B cell (primary cell): ENCODE results near the gene KCNS3. TPM values are rescaled to one million over a fixed set of nuclear protein-coding genes. Genes with fewer than 3 reads are reported as not detected.

Experiments
- ATAC-seq: fragments of 200-7000 bp; cut with Tn5 transposase; one replicate; pipeline ENCODE4 v1.10.0; 2021; ENCODE audit warnings: low read depth, mild to moderate bottlenecking, moderate number of reproducible peaks, moderate library complexity
- CTCF ChIA-PET: fragments of 350-600 bp; sonication (Branson Sonifier 250); formaldehyde crosslinking; loops from one replicate; lab custom pipeline; 2021; ENCODE audit warnings: antibody characterized with exemption, inconsistent platforms; lab: Charles Lee
- POLR2A ChIA-PET: fragments of 350-600 bp; sonication (Branson Sonifier 250); formaldehyde crosslinking; loops from one replicate; lab custom pipeline; 2021; ENCODE audit warnings: antibody characterized with exemption; lab: Charles Lee
- DNase-seq: peaks from one replicate; pipeline ENCODE4 v3.0.0; 2013
- H2AFZ ChIP-seq: 2 replicates; pipeline ENCODE4 v1.6.1; 2012; ENCODE audit warnings: mild to moderate bottlenecking, low read depth, low read length; ENCODE audit not compliant: insufficient read depth, poor library complexity, severe bottlenecking
- H3K27ac ChIP-seq, 2 donors: 1 replicate in 1 of 2; 2 replicates in 1 of 2; pipeline ENCODE4 v1.5.1; 2012 to 2013; ENCODE audit warnings: low read length in 2 of 2, mild to moderate bottlenecking in 2 of 2, moderate library complexity in 1 of 2
- H3K27me3 ChIP-seq, 4 experiments: fragments of 200-600 bp in 1 of 4; sonication (generic) in 1 of 4; replicated peaks in 1 of 4; 1 replicate in 2 of 4; 2 replicates in 2 of 4; pipeline versions ENCODE4 v1.6.1 to v1.7.0; 2013 to 2016; ENCODE audit warnings: low read length in 3 of 4, mild to moderate bottlenecking in 2 of 4, mixed read lengths in 1 of 4, moderate library complexity in 1 of 4; ENCODE audit not compliant: insufficient read depth in 4 of 4, control insufficient read depth in 3 of 4; ENCODE audit errors: control extremely low read depth in 1 of 4
- H3K36me3 ChIP-seq, 2 experiments: replicated peaks in 1 of 2; 1 replicate in 1 of 2; 2 replicates in 1 of 2; pipeline versions ENCODE4 v1.6.1 to v1.7.1; 2013; ENCODE audit warnings: low read length in 1 of 2; ENCODE audit not compliant: insufficient read depth in 2 of 2, control insufficient read depth in 1 of 2; ENCODE audit errors: control extremely low read depth in 1 of 2, extremely low read depth in 1 of 2
- H3K4me1 ChIP-seq, 2 donors: fragments of 200-600 bp in 1 of 2; sonication (generic) in 1 of 2; 1 replicate in 1 of 2; 2 replicates in 1 of 2; pipeline versions ENCODE4 v1.5.1 to v1.6.1; 2013 to 2017; ENCODE audit warnings: low read length in 2 of 2; ENCODE audit not compliant: control insufficient read depth in 2 of 2, insufficient read depth in 2 of 2
- H3K4me2 ChIP-seq: replicated peaks from 2 replicates; pipeline ENCODE3; 2012; ENCODE audit warnings: mild to moderate bottlenecking, low read depth, low read length; ENCODE audit not compliant: poor library complexity, severe bottlenecking
- H3K4me3 ChIP-seq, 5 experiments: fragments of 200-600 bp in 1 of 5; sonication (generic) in 1 of 5; 1 replicate in 3 of 5; 2 replicates in 2 of 5; pipeline versions ENCODE4 v1.5.1 to v1.7.0; 2011 to 2016; ENCODE audit warnings: low read length in 4 of 5, mild to moderate bottlenecking in 4 of 5, low read depth in 2 of 5, control low read depth in 1 of 5, moderate library complexity in 1 of 5; ENCODE audit not compliant: insufficient read depth in 1 of 5; ENCODE audit errors: control extremely low read depth in 1 of 5, extremely low read depth in 1 of 5
- H3K79me2 ChIP-seq: fragments of 200-600 bp; sonication (generic); one replicate; pipeline ENCODE4 v1.6.0; 2016; ENCODE audit warnings: low read length; ENCODE audit not compliant: control insufficient read depth, insufficient read depth
- H3K9ac ChIP-seq: fragments of 200-600 bp; sonication (generic); 2 replicates; pipeline ENCODE4 v1.6.1; 2017; ENCODE audit warnings: mild to moderate bottlenecking, low read length, moderate library complexity
- H3K9me3 ChIP-seq, 3 donors: one replicate each; pipeline versions ENCODE4 v1.6.1 to v1.7.1; 2013; ENCODE audit warnings: low read length in 2 of 3; ENCODE audit not compliant: control insufficient read depth in 2 of 3, insufficient read depth in 1 of 3; ENCODE audit errors: control extremely low read depth in 1 of 3
- H4K20me1 ChIP-seq: 2 replicates; pipeline ENCODE4 v1.6.0; 2012; ENCODE audit warnings: mild to moderate bottlenecking, low read length; ENCODE audit not compliant: insufficient read depth, control insufficient read depth, poor library complexity, severe bottlenecking
- H3K27ac Mint-ChIP-seq: one replicate; pipeline ENCODE4 v1.8.0; 2021; ENCODE audit warnings: mixed read lengths
- H3K27me3 Mint-ChIP-seq: one replicate; pipeline ENCODE4 v1.8.0; 2021; ENCODE audit warnings: mixed read lengths
- H3K4me1 Mint-ChIP-seq: one replicate; pipeline ENCODE4 v1.8.0; 2021; ENCODE audit warnings: mixed read lengths
- H3K4me3 Mint-ChIP-seq: one replicate; pipeline ENCODE4 v1.8.0; 2021; ENCODE audit warnings: mixed read lengths
- H3K9me3 Mint-ChIP-seq: one replicate; pipeline ENCODE4 v1.8.0; 2022; ENCODE audit warnings: mixed read lengths; ENCODE audit not compliant: insufficient read depth
- EZH2 ChIP-seq: IDR thresholded peaks from 2 replicates; pipeline ENCODE4 v1.6.1; 2012; ENCODE audit warnings: borderline replicate concordance, low read depth, mild to moderate bottlenecking, moderate library complexity, low read length; ENCODE audit not compliant: insufficient read depth, poor library complexity, severe bottlenecking
- WGBS: methylation state at CpG from one replicate; pipeline ENCODE4 v1.1.5; 2013; ENCODE audit warnings: missing lambda C conversion rate; ENCODE audit not compliant: insufficient coverage; 5-methylcytosine and 5-hydroxymethylcytosine counted together
- intact Hi-C: fragments of 100-400 bp; cut with micrococcal nuclease; formaldehyde crosslinking; loops from one replicate; pipeline ENCODE4 v1.10.0; 2022
- polyA plus RNA-seq: library from polyadenylated mRNA; depleted of rRNA; stranded (reverse); fragments of >200 nt; gene quantifications from 2 replicates; pipeline ENCODE4 v1.2.3, GENCODE V29; 2012
- total RNA-seq, 2 donors: library from RNA; stranded (reverse); fragments of 120-200 nt in 1 of 2; gene quantifications; 1 replicate in 1 of 2; 2 replicates in 1 of 2; pipeline versions ENCODE4 v1.2.3 to v1.2.4, GENCODE V29; 2013 to 2022
- TF ChIP-seq, protein P1 (sequence below): fragments of 200-600 bp; IDR thresholded peaks from one replicate; pipeline ENCODE4 v1.8.0; 2022; ENCODE audit warnings: antibody characterized with exemption, mild to moderate bottlenecking

The KCNS3 gene
- total and polyA plus RNA-seq, 2 donors (not counting 1 experiment from before 2014, with no cell fraction given) = 0.10 to 0.76 TPM

DNA sequence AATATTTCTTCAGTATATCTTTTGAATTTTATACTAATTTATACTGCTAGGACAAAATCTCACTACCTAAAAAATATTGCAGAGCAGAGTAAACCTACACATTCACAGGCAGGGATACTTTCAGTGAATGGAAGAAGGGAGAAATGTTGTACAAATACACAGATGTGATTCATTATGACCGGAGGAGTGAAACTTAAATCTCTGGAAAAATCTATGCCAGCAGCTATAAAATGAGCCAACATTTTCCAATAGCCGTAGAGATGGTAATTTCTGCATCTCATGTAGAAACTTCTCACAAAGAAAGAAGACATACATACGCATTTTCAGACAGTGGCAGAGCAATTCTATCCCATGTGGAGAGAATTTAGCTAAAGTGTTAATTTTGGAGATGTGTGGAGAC is 54.8 kb downstream of the KCNS3 start:
- Mint-ChIP-seq H3K4me3 (no peak overlapping the region), H3K27ac (no peak overlapping the region), H3K27me3 (peaks cover 13% of the 10 kb centered on the region), H3K9me3 (no peaks in the 10 kb centered on the region), H3K4me1 (no peaks in the 10 kb centered on the region)
- intact Hi-C loops = no loop called here
- Histone ChIP-seq H3K79me2 (no peaks in the 10 kb centered on the region), H2AFZ (no peak overlapping the region), H3K9ac (no peak overlapping the region), H3K27me3 (peaks cover 0 to 5% (median 0%) of the 10 kb centered on the region in 4 experiments), H3K4me1 (no peaks in the 10 kb centered on the region), H3K27ac (no peak overlapping the region), H3K9me3 (peaks cover 0 to 1% (median 1%) of the 10 kb centered on the region in 3 donors), H3K4me2 (no peak overlapping the region), H4K20me1 (no peaks in the 10 kb centered on the region), H3K36me3 (no peaks in the 10 kb centered on the region), H3K4me3 (no peak overlapping the region)
- POLR2A ChIA-PET = no interaction called here
- no peak for DNase-seq
- no peak for ATAC-seq
- TF ChIP-seq, protein P1, sequence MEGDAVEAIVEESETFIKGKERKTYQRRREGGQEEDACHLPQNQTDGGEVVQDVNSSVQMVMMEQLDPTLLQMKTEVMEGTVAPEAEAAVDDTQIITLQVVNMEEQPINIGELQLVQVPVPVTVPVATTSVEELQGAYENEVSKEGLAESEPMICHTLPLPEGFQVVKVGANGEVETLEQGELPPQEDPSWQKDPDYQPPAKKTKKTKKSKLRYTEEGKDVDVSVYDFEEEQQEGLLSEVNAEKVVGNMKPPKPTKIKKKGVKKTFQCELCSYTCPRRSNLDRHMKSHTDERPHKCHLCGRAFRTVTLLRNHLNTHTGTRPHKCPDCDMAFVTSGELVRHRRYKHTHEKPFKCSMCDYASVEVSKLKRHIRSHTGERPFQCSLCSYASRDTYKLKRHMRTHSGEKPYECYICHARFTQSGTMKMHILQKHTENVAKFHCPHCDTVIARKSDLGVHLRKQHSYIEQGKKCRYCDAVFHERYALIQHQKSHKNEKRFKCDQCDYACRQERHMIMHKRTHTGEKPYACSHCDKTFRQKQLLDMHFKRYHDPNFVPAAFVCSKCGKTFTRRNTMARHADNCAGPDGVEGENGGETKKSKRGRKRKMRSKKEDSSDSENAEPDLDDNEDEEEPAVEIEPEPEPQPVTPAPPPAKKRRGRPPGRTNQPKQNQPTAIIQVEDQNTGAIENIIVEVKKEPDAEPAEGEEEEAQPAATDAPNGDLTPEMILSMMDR = no peak
- TF ChIP-seq EZH2 = no peak
- no CpG with 5 or more reads among the region's 3 CpGs for WGBS
- CTCF ChIA-PET = no interaction called here

DNA sequence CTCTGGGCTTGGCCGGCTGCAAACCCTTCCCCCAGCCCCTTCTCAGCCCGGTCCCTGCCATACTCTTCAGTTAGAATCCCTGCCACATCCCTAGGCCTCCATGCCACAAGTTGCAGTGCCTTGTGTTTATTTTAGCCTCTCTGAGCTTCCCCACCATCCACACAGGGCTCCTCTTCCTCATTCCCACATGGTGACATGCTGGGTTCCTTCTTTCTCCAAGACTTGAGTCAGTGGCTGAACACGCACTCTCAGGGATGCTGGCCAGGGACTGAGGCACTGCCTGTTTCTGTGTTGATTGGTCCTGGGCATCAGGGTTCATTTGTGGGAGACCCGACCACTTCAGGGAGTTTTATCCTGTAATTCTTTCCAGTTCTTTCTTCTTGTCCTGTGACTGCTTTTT is 56.3 kb downstream of the KCNS3 start:
- no peaks in the 10 kb centered on the region for H3K79me2 ChIP-seq
- H2AFZ ChIP-seq = no peak overlapping the region
- H3K4me2 ChIP-seq = no peak overlapping the region
- H3K4me3 ChIP-seq = no peak overlapping the region
- H3K4me1 Mint-ChIP-seq = no peaks in the 10 kb centered on the region
- H3K27me3 Mint-ChIP-seq = peaks cover 19% of the 10 kb centered on the region
- H3K27ac Mint-ChIP-seq = no peak overlapping the region
- H3K4me3 Mint-ChIP-seq = no peak overlapping the region
- no peak overlapping the region for H3K9ac ChIP-seq
- H4K20me1 ChIP-seq = no peaks in the 10 kb centered on the region
- ChIA-PET POLR2A (no interaction called here), CTCF (no interaction called here)
- no peak overlapping the region for H3K27ac ChIP-seq
- TF ChIP-seq, protein P1 = no peak
- TF ChIP-seq EZH2 = no peak
- intact Hi-C loops = no loop called here
- H3K36me3 ChIP-seq = no peaks in the 10 kb centered on the region
- DNase-seq = no peak
- WGBS = 72% methylated on average over 2 of the region's 4 CpGs
- no peaks in the 10 kb centered on the region for H3K9me3 Mint-ChIP-seq
- peaks cover 0 to 6% (median 3%) of the 10 kb centered on the region in 3 donors for H3K9me3 ChIP-seq
- no peaks in the 10 kb centered on the region for H3K4me1 ChIP-seq
- ATAC-seq = no peak
- H3K27me3 ChIP-seq = peaks cover 0 to 5% (median 0%) of the 10 kb centered on the region in 4 experiments
